GM12875 (cell line): ENCODE measurements around the gene BTBD19.
A peak's percentile ranks its signal among the peaks of the same experiment; 100 is the strongest.
"Not testable (repeated sequence)": the region's sequence is repeated elsewhere in the genome, so short reads cannot be mapped to it uniquely, and the experiment has no call there.

Experiments
- H3K4me3 ChIP-seq: one replicate; pipeline ENCODE4 v1.5.1; 2011; ENCODE audit warnings: low read depth, low read length, control low read depth
- CTCF ChIP-seq: IDR thresholded peaks from 2 replicates; pipeline ENCODE4 v1.5.1; 2011; ENCODE audit warnings: low read depth, mild to moderate bottlenecking, control low read depth, inconsistent platforms, low read length, moderate library complexity, borderline replicate concordance; ENCODE audit not compliant: insufficient read depth

BTBD19 gene

GRCh38 chr1:44829506-44830384 is 21.4 kb downstream of the BTBD19 start:
- H3K4me3 ChIP-seq: no peak overlapping the region
- TF ChIP-seq CTCF: no peak

GRCh38 chr1:44830900-44831304 is 22.6 kb downstream of the BTBD19 start:
- no peak overlapping the region for H3K4me3 ChIP-seq
- no peak for TF ChIP-seq CTCF

- no peak for TF ChIP-seq CTCF
- H3K4me3 ChIP-seq: no peak overlapping the region
Measured at GRCh38 chr1:44831516-44831915, 23.2 kb downstream of the BTBD19 start.

- no peak overlapping the region for H3K4me3 ChIP-seq
- no peak for TF ChIP-seq CTCF
Measured at GRCh38 chr1:44832056-44832705, 23.9 kb downstream of the BTBD19 start.

- H3K4me3 ChIP-seq: no peak overlapping the region
Measured at GRCh38 chr1:44834328-44834727, 26.0 kb downstream of the BTBD19 start.

GRCh38 chr1:44835738-44836675 is 27.7 kb downstream of the BTBD19 start:
- no peak overlapping the region for H3K4me3 ChIP-seq
- peak; percentile 88 for TF ChIP-seq CTCF

More at GRCh38 chr1:44834328-44834727, 26.0 kb downstream of the BTBD19 start:
- no peak for TF ChIP-seq CTCF

GRCh38 chr1:44838294-44838693 is 30.0 kb downstream of the BTBD19 start:
- H3K4me3 ChIP-seq: not testable (repeated sequence)
